OCI-LY7 (cell line): ENCODE data around the gene GNA12.

Experiments used
- CTCF ChIP-seq: fragments of 200-600 bp; sonication (generic); conservative IDR thresholded peaks from 2 replicates; pipeline ENCODE4 v1.5.1; 2014; ENCODE audit warnings: mild to moderate bottlenecking, antibody characterized with exemption, low read length, moderate library complexity, mixed read lengths
- EZH2phosphoT487 ChIP-seq: fragments of 200-600 bp; sonication (generic); IDR thresholded peaks from 2 replicates; pipeline ENCODE4 v1.6.1; 2018; ENCODE audit warnings: low read depth, borderline replicate concordance, mild to moderate bottlenecking, mixed run types, antibody characterized with exemption, low read length, moderate library complexity, mixed read lengths

- no peak for TF ChIP-seq CTCF
- no peak for TF ChIP-seq EZH2phosphoT487
These were observed 79.5 kb downstream of the GNA12 start for GRCh38 chr7:2764621-2765020.
